DMS153 treated with DMSO at 0.1 percent for 48 hours (cell line): ENCODE results near the gene PPM1H.
"Not testable (repeated sequence)": the region's sequence is repeated elsewhere in the genome, so short reads cannot be mapped to it uniquely, and the experiment has no call there.

ENCODE experiments used
- DNase-seq: peaks from one replicate; lab custom pipeline; 2025; ENCODE audit not compliant: unreplicated experiment; lab: John Stamatoyannopoulos, UW

Gene PPM1H

DNA sequence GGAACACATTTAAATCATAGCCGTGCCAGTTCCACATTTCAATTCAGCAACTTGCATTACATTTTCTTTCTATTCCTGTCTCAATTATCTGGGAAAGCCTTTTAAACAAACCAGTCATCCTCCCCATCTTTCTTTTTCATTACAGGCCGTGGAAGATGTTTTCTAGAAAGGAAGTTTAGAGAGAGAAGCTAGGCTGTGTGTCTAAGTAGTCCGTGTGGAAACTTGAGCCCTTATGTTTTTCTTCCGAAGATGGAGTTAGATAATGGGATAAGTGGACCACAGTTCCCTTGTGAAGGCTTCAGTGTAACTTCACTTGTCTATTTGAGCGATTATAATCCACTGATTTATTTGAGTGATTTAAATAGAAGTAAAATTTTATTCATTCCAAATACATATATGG, 12.4 kb upstream of the PPM1H start:
- DNase-seq: no peak

DNA sequence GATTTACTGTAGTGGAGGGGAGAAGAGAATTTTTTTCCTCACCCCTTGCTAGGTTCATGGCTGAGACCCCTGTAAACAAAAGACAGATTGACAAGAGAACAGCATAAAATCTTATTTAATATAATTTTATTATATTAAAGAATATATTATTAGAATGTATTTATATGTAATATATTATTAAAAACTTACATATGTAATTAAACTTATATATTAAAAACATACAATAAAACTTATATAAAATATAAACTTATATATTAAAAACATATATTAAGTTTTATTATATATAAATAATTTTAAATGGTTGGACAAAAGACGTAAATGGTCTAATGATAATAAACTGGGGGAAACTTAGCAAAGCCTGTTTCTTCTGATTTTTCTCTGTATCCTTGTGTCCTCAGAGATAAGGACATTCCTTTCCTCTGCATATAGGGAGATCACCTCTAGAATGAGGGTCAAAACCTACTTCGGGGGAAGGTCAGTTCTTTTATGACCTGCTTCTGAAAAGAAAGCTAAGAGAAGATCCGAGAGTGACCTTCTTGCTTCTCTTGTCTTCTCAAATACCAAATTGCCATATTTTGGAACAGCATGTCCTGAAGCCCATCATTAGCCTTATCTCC, 8.9 kb upstream of the PPM1H start:
- DNase-seq: no peak

DNA sequence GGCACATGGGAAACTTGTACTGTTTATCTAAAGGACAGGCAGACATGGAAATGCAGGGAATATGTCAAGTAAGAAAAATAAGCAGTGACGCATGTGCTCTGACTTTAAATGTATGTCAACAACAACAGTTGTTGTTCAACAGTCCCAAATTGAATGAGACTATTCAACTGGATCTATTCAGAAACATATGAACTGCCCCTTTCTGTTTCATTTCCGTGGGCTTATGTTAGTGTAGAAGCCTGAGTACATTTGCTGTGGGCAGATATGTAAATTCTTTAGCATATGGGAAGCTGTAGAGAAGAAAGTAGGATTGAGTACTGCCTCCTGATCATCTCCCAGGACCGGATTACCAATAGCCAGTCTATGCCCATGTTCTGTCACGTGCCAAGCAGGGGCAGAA, 7.4 kb upstream of the PPM1H start:
- DNase-seq: not testable (repeated sequence)

DNA sequence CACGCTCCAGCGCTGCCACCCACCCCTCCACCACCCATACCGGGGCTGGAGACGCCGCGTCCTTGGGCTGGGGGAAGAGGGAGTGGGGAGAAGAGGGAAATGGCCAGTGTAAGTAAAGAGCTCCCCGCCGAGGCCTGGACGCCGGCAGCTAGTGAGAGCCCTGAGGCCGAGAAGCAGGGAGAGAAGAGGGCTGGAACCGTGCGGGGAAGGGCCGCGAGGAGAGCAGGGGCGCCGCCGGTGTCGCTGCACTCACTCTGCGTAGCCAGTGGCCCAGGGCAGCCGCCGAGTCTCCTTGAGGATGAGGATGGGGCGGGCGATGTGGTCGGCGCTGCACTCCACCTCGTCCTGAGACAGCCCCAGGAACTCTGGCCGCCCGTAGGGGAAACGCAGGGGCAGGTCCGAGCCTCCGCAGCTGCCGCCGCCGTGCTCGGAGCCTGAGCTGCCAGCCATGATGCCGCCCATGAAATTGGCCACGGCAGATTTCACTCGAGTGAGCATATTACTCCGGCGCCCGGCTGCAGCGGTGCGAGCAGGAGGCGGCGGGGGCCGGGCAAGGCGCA, 631 bp downstream of the PPM1H start:
- peak; percentile 46 for DNase-seq

DNA sequence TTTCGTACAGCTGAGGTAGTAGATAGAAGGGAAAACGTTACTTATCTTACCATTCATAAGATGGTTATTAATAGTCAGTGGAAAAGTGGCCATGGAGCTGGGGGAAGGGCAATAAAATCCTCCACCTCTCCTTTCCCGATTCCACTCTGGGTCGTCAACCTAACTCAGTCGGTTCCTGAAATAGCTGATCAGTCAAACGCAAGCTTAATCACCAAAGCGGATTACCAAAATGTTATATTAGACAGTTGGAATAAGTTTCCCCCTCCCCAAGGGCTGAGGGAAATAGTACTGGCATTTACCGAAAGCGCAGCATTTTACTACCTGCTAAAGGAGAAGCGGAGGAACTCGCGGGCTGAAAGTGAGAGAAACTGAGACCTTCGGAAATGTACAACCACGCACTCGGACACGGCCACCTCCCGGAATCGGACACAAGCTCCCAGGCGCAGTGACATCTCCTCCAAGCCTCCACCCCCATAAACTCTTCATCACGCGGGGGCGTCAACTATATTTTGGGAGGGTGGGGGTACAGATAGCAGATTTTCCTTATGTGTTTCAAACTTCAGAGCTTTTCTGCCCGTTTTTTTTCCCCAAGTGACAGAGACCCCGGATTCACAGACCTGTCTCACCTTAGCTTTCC, 1.2 kb downstream of the PPM1H start:
- no peak for DNase-seq

DNA sequence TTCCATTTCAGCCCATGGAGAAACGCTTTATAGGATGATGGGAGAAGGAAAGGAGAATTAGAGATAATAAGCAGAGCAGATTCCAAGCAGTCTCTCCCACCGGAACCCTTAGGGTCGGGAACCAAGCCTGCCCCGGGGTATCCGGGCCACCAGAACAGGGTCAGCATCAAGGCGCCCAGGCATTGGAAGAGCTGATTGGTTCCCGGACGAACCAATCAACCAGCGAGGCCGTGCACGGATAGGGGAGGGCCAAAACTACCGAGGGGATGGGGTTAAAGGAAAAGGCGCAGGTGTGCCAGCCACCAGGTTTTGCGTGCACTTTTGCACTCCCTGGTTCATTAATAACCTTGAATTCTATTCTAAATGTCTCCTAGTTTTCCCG, 1.7 kb downstream of the PPM1H start:
- peak; percentile 58 for DNase-seq

DNA sequence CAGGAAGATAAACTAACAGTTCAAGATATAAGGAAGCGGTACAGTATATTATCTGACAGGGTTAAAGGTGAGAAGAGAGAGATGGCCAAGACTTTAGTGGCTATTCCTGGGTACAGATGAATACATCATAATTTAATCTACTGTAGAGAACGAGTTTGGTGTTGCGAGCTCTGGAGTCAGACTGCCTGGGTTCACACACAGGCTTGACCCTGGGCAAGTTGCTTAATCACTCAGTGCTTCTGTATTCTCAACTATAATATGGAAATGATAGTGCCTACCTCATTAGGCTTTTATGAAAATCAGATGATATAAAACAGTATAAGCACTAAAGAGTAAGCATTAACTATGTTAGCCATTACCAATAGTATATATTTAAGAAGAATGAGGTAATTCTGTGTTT, 3.5 kb downstream of the PPM1H start:
- no peak for DNase-seq

DNA sequence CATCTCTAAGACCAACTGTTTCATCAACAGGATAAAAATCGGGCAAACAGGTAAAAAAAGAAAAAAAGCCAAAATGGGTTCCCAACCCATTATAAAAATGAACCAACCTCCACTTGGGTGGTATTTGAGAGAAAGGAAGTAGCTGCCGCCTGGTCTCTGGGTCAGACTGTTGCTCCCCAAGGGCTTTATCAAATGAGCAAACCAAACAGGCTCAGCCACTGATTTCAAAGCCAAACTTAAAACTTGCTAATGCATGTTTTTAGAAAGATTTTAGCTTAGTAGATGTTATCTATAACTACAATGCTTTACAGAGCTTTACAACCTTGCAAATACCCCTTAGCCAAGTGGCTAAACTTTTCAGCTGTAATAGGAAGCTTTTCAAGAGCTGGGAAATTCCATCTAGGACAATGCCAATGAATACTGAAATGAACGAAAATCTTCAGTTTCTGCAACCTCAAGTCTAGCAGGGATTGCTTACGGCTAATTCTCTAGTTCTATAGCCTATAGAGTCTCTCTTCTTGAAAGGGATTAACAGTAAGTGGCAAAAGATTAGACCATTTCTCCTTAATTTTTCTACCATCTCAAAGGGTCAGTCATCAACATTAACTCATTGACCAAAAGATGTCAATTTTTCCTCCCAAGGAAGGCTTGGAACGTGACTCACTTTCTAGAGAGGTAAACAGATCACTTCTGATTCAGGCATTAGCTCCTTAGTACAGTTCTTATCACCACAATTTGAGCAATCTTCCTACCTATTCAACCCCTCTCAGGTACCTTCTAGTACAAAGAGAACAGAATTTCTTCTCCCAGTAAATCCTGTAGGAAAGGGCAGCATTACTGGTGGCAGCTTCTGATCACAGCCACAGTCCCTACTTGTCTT, 4.2 kb downstream of the PPM1H start:
- no peak for DNase-seq

DNA sequence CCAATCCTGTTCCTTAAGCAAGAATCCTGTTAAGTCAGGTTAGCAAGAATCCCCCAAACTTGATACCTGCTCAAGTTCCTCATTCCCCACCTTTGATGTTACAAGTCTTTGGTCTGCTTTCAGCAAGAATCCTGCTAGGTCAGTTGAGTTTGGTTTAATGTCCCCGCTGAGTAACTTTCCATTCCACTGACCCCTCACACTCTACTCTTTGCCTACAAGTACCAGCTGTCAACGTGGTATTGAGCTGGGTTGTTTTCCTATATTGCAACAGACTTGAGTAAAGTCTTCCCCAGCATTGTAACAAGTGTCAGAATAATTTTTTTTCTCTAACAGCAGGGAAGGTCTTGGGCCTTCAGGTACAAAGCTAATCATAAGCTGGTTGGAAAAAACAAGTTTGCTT, 6.3 kb downstream of the PPM1H start:
- no peak for DNase-seq

DNA sequence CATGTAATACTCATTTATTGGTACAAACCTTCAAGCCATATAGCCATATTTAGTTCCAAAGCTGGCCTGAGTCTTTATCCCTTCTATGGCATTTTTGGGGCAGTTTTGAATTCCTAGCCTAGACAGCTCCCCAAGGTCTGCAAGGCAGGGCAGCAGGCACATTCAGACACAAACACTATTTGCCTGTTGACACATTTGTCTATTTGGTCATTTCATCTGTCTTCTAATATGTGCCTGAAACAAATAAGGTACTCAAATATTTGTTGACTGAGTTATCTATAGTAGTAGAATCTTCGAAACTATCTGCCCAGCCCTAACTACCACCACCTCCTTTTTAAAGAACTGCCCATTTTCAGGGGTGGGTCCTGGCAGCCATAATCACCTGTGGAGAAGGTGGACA, 9.3 kb downstream of the PPM1H start:
- DNase-seq: no peak

DNA sequence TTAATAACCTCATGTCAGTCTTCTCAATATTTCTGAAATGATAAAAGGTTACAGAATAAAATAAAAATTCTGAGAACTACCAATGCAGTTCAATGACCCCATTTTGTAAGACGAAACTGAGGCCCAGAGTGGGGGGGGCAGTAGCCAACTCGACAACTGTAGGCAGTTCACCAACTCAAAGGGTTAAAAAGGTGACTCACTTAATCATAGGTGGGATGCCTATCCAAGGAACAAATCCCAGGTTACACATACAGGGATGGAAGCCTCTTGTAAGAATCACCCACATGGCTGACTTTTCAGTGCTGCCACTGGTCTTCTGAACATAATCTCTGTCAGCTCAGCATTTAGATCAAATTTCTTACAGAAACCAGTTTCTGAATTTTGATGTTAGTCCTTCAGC, 10.9 kb downstream of the PPM1H start:
- DNase-seq: no peak

DNA sequence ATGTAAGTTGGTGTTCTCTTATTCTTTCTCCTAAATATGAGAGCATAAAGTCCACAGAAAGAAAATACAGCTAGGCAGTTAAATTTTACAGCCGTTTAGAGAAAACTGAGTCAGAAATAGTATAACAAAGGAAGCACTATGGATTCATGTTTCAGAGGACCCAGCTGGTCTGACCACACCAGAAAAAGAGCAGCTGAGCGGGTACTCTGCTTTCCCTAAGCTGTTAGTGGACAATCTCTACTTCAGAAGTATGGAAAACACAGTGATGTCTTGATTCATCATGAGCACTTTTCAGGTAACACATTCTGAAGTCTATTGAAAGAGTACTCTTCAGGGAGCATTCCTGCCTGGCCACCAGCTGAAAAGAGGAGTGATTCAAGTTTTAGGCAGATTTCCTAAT, 12.4 kb downstream of the PPM1H start:
- DNase-seq: no peak

DNA sequence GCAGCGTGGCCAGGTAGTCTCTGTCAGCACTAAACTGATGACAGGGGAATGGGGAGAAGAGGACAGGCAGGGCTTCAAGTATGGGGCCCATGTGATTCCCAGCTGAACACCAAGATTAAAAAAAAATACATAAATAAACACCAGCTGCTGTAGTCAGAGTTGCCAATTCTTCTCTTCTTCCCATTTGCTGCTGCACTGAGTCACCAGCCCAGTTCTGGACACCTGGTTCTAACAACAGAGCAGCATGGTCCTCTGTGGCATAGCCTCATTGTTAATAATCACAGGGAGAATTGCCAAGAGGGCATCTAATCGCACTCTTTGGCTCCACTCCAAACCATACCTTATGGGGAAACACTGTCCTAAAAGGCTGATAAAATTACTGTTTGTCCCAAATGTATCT, 15.1 kb downstream of the PPM1H start:
- peak; percentile 94 for DNase-seq

DNA sequence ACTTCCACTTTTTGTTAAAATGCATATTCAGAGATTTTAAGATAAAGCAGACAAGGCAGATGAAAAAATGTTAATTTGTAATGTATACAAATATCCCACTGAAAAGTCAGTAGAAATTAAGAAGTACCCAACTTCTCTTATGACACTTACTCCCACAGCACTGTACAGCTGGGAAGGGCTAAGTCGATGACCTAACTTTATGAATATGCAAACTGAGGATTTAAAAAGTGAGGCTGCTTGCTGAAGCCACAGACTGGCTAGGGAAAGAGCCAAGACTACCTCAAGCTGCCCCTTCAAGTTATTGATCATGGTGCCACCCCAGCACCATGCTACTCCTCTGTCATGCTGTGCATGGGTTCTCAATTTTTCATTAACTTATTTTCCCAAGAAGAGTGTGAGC, 17.0 kb downstream of the PPM1H start:
- no peak for DNase-seq

DNA sequence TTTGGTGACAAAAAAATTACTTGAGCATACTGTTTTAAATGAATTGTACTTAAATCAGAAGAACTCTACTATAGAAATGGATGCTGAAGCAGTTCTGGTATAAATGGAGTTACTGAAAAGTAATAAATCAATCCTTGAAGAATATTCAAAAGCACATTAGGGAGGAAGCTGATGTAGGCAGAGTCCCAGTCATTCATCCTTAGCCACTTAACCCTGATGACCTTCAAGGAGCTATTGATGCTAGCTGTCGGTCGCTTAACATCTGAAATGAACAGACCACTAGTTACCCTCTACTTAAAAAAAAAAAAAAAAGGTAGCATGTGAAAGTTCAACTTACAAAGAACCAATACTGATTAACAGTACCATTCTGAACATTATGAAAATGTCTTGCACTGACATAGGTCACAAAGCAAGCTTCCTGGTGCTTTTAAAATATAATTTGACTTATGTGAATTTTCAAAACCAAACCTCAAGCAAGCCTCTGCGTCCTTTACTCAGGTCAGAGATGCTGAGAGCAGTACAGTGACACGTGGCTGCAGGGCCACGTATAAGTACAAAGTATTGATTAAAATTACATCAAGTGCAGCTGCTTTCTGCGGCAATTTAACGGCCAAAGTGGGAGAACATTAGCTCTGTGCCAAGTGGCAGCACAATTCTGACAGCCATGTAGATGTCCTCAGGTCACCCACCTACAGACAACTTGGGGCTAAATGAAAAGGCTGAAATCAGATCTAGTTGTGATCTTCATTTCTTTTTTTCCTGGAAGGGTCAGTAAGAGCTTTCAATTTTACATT, 18.1 kb downstream of the PPM1H start:
- no peak for DNase-seq

DNA sequence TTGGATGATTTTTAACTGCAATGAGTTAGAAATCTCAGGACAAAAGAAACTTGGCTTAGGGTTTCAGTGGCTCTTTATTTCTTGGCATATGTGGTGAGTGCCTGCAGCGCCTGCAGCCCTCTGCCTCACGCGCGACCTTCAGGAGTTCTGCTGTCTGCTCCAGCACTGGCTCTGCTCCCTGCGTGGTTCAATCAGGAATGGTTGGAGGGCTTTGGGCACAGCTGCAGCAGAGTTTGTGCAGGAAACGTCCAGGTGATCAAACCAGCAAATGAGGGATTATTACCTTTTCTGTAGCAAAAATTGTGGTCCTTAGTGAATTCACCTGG, 19.8 kb downstream of the PPM1H start:
- no peak for DNase-seq

DNA sequence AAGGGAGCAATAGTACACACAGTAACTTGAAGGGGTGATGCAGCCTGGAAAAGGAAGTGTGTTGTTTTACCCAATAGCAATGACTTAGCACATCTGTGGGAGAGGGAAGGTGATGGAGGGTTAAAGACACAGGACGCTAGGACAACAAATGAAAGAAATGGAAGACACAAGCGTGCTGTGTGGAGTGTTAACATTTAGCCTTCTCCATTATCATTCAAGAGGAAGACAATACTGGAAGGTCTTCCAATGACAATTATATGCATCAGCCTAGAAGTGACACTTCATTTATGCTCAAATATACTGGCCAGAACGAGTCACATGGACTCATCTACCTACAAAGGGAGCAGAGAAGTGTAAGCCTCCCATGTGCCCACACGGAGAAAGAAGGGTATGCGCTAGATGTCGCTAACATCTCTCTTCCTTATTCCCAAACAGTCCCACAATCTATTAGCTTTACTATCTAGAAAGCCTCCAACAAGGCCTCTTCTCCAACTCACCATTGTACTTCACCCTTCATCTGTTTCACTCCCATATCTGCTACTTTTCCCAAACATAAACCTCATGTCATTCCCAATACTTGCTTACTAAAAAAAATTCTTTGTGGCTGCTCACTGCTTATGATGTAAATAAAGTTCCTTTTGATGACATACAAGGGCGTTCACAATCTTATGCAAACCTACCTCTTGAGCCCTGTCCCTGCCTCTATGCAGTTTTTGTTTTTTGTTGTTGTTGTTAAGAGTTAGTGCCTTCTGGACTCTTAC, 20.3 kb downstream of the PPM1H start:
- DNase-seq: no peak

DNA sequence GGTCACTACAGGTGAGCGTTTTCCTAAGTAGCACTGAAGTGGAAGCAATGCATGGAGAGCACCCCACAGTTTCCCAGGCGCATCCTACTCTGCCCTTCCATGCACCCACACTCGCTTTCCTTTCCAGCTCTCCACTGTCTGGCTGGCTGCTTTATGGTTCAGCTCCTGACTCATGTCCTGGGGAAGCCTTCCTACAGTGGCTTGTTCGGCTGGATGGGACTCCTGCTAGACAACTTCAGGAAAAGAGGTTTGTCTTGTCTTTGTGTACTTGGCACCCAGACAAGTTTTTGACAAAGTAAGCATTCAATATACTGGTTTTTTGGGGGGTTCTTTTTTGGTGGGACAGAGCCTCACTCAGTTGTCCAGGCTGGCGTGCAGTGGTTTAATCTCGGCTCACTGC, 21.6 kb downstream of the PPM1H start:
- DNase-seq: no peak

DNA sequence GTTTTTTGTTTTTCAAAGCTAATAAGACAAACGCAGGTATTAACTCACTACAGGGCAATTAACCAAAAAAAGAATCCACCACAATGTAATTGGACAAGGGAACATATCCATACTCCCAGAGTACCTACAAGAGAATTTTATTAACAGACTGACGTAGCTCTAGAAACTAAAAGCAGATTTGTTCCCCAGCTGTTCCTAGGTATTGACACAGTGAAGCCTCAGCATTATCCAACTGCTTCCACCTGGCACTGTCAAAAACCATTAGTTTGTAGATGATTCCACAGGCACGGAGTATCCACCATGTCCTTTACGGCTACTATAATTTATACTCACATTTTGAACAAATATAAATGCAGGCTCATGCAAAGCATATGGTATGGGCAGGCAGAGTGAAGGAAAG, 22.3 kb downstream of the PPM1H start:
- DNase-seq: no peak

DNA sequence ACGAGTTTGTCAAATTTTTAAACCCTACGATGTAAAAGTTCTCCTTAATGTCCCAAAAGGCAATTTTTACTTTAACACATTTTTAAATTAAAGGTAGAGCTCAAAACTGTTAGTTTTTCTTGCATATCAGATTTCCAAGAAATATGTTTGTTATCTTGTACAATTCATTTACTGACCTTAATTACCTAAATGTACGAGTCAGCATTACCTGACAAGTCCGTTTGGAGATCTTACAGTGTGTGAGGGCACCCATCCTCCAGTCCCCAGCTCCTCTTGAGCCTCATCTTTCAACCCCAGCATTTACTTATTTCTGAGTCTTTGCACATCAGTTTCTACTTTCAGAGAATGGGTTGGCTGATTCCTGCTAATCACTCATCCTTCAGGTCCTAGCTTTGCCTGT, 23.7 kb downstream of the PPM1H start:
- no peak for DNase-seq
